Central memory CD8-positive, alpha-beta T cell (primary cell): Measurements from ENCODE around the gene ZNRD2.
"Not testable (repeated sequence)": the region's sequence is repeated elsewhere in the genome, so short reads cannot be mapped to it uniquely, and the experiment has no call there.

Source experiments
- ATAC-seq: fragments of 150-1000 bp; cut with Tn5 transposase; replicated peaks from 2 replicates; pipeline ENCODE4 v1.10.0; 2022; ENCODE audit warnings: mild to moderate bottlenecking, moderate FRiP score, moderate number of reproducible peaks; ENCODE audit not compliant: poor library complexity, severe bottlenecking; ENCODE audit errors: extremely low read depth
- DNase-seq, 2 donors: peaks; one replicate each; pipeline ENCODE4 v3.0.0; 2021; ENCODE audit warnings: low spot score in 2 of 2
- H3K27ac Mint-ChIP-seq: one replicate; pipeline ENCODE4 v1.8.0; 2022; ENCODE audit warnings: low read depth, mild to moderate bottlenecking, moderate library complexity, mixed read lengths
- H3K27me3 Mint-ChIP-seq: one replicate; pipeline ENCODE4 v1.8.0; 2022; ENCODE audit warnings: mixed read lengths
- H3K36me3 Mint-ChIP-seq: one replicate; pipeline ENCODE4 v1.8.0; 2022; ENCODE audit warnings: mild to moderate bottlenecking, moderate library complexity, mixed read lengths; ENCODE audit not compliant: insufficient read depth
- H3K4me1 Mint-ChIP-seq: one replicate; pipeline ENCODE4 v1.8.0; 2022; ENCODE audit warnings: mixed read lengths
- H3K4me3 Mint-ChIP-seq: one replicate; pipeline ENCODE4 v1.8.0; 2022; ENCODE audit warnings: mild to moderate bottlenecking, moderate library complexity, mixed read lengths
- H3K9me3 Mint-ChIP-seq: one replicate; pipeline ENCODE4 v1.8.0; 2022; ENCODE audit warnings: mixed read lengths

ZNRD2 gene

DNA sequence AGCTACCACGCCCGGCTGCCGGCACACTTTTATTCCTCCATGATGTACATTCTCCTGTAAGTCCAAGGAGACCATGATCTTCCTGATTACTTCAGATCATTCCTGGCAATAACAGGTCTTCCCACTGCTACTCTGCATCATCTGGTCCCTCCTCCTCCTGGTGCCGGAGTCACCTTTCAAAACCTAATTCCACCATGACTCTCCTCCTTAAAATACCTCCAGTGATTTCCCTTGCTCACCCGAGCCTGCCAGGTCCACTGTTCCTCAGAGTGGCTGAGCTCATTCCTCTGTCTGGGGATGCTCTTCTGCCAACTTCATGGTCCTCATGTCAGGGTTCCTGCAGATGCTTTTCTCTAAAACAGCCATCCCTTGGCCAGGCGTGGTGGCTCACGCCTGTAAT, 8.3 kb upstream of the ZNRD2 start:
- H3K27me3 Mint-ChIP-seq = no peaks in the 10 kb centered on the region
- H3K4me3 Mint-ChIP-seq = no peak overlapping the region
- DNase-seq = no peak
- ATAC-seq = no peak
- no peaks in the 10 kb centered on the region for H3K9me3 Mint-ChIP-seq
- H3K36me3 Mint-ChIP-seq = peaks cover 8% of the 10 kb centered on the region
- peaks cover 53% of the 10 kb centered on the region for H3K4me1 Mint-ChIP-seq
- H3K27ac Mint-ChIP-seq = no peak overlapping the region

DNA sequence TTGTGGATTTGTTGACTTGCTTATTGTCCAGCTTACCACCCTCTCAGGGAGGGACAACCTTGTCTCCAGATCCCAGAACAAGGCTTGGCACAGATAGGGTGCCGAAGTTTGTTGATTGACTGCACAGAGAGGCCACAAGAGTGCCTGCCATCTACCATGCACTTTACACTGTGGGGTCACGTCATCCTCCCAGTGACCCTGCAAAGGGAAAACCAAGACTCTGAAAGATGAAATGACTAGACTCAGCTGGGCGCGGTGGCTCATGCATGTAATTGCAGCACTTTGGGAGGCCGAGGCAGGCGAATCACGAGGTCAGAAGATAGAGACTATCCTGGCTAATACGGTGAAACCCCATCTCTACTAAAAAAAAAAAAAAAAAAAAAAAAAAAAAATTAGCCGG, 7.5 kb upstream of the ZNRD2 start:
- no peaks in the 10 kb centered on the region for H3K9me3 Mint-ChIP-seq
- no peak for DNase-seq
- no peak overlapping the region for H3K4me3 Mint-ChIP-seq
- peaks cover 6% of the 10 kb centered on the region for H3K36me3 Mint-ChIP-seq
- no peak overlapping the region for H3K27ac Mint-ChIP-seq
- no peaks in the 10 kb centered on the region for H3K27me3 Mint-ChIP-seq
- peaks cover 48% of the 10 kb centered on the region for H3K4me1 Mint-ChIP-seq
- no peak for ATAC-seq

GRCh38 chr11:65563601-65564000, 6.7 kb upstream of the ZNRD2 start:
- no peak for DNase-seq
- Mint-ChIP-seq H3K4me3 (no peak overlapping the region), H3K9me3 (no peaks in the 10 kb centered on the region), H3K27me3 (no peaks in the 10 kb centered on the region), H3K4me1 (peaks cover 55% of the 10 kb centered on the region), H3K36me3 (peaks cover 6% of the 10 kb centered on the region), H3K27ac (no peak overlapping the region)
- no peak for ATAC-seq

DNA sequence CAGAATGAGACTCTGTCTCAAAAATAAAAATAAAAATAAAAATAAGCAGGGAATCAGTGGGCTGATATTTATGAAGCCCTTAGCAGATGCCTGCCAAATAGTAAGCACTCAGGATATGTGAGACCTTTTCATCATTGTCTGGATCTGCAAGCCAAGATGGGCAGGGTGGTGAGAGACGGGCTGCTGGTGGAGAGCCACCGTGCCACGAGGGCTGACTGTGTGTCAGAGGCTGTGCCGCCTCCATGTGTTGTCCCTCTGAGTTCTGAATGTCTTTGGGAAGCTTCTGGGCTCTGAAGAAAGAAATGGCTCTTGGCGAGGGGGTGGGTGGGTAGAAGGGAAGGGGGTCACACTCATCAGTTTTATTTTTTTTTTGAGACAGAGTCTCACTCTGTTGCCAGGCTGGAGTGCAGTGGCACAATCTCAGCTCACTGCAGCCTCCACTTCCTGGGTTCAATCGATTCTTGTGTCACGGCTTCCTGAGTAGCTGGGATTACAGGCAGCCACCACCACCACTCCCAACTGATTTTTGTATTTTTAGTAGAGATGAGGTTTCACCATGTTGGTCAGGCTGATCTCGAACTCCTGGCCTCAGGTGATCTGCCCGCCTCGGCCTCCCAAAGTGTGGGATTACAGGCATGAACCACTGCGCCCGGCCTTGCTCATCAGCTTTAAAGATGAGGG, 5.3 kb upstream of the ZNRD2 start:
- H3K27me3 Mint-ChIP-seq, H3K9me3 Mint-ChIP-seq, DNase-seq, ATAC-seq: not testable (repeated sequence)
- Mint-ChIP-seq H3K36me3 (peaks cover 15% of the 10 kb centered on the region), H3K4me3 (peak overlapping the region; percentile 70), H3K27ac (peak overlapping the region; percentile 91), H3K4me1 (peaks cover 56% of the 10 kb centered on the region)

DNA sequence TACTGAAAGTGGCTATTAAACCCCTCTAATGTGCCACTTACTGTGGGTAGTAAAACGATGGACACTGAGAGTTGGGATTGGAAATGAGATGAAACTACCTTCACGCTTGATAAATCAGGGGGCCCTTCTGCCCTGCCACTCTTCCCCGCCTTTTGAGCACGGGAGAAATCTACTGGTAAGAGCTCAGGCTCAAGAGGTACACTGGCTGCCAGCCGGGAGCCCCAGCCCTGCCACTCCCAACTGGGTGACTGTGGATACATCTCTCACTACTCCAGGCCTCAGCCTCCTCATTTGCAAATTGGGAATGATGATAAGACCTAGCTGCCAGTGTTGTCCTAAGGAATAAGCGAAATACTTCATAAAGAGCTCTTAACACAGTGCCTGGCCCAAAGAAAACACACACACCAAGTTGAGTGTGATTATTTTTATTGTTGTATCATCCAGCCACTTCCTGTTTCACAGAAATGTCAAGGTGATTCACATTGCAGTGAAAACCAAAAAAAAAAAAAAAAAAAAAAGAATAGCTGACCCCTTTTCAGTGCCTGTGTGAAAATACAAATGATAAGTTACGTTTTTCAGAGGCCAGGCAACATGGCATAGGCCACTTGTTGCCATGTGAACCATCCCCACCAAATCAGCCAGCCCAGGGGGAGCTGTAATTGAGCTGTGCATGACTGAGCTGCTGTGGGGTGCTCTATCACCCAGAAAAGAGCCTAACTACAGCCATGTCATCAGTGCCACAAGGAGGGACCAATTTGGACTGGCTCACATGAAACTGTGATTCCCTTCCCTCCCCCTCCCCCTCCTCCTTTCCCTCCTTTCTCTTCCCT, 4.4 kb upstream of the ZNRD2 start:
- ATAC-seq = peak; percentile 12
- H3K4me1 Mint-ChIP-seq = peaks cover 55% of the 10 kb centered on the region
- H3K9me3 Mint-ChIP-seq = no peaks in the 10 kb centered on the region
- H3K4me3 Mint-ChIP-seq = peak overlapping the region; percentile 70
- H3K36me3 Mint-ChIP-seq = peaks cover 20% of the 10 kb centered on the region
- H3K27ac Mint-ChIP-seq = peak overlapping the region; percentile 91
- DNase-seq = peak in 1 of 2 donors; percentile 53
- no peaks in the 10 kb centered on the region for H3K27me3 Mint-ChIP-seq

GRCh38 chr11:65569164-65569972, 909 bp upstream of the ZNRD2 start:
- ATAC-seq (peak; percentile 33), DNase-seq (no peak)
- Mint-ChIP-seq H3K4me3 (peak overlapping the region; percentile 97), H3K27ac (peak overlapping the region; percentile 99), H3K27me3 (no peaks in the 10 kb centered on the region), H3K4me1 (peaks cover 81% of the 10 kb centered on the region), H3K9me3 (no peaks in the 10 kb centered on the region), H3K36me3 (peaks cover 35% of the 10 kb centered on the region)

- Mint-ChIP-seq H3K27ac (peak overlapping the region; percentile 99), H3K9me3 (no peaks in the 10 kb centered on the region), H3K27me3 (no peaks in the 10 kb centered on the region), H3K4me3 (peak overlapping the region; percentile 97), H3K36me3 (peaks cover 39% of the 10 kb centered on the region), H3K4me1 (peaks cover 73% of the 10 kb centered on the region)
- no peak for ATAC-seq
- DNase-seq = no peak
Measured at GRCh38 chr11:65571420-65571819, 1.1 kb downstream of the ZNRD2 start.

DNA sequence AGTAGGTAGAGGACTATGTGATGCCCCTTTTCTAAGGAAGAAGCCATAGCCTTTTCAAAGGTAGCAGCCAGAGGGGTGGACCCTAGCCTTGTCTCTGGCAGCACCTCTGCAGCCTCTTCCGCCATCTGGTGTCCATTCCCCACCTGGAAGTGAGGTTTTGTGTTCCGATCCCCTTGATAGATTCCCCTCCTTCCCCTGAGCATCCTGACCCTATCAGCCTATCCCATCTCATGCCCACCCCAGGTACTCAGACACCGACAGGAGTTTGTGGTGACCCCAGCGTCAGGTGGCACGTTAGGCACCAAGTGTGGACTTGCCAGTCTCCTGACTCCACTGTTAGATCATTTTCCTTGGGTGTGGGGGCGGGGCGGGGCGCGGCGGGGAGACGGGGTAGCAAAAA, 1.7 kb downstream of the ZNRD2 start:
- H3K9me3 Mint-ChIP-seq = no peaks in the 10 kb centered on the region
- H3K4me3 Mint-ChIP-seq = peak overlapping the region; percentile 97
- no peaks in the 10 kb centered on the region for H3K27me3 Mint-ChIP-seq
- DNase-seq (no peak), ATAC-seq (no peak)
- H3K36me3 Mint-ChIP-seq = peaks cover 43% of the 10 kb centered on the region
- H3K4me1 Mint-ChIP-seq = peaks cover 75% of the 10 kb centered on the region
- peak overlapping the region; percentile 99 for H3K27ac Mint-ChIP-seq

- DNase-seq (peak; percentile 77 to 78), ATAC-seq (no peak)
- H3K4me3 Mint-ChIP-seq = peak within 1 kb of the TSS; percentile 97
- peaks cover 43% of the 10 kb centered on the region for H3K36me3 Mint-ChIP-seq
- no peaks in the 10 kb centered on the region for H3K9me3 Mint-ChIP-seq
- H3K27ac Mint-ChIP-seq = peak within 1 kb of the TSS; percentile 99
- no peaks in the 10 kb centered on the region for H3K27me3 Mint-ChIP-seq
- H3K4me1 Mint-ChIP-seq = peaks cover 77% of the 10 kb centered on the region
Measured at GRCh38 chr11:65572356-65573051, 2.2 kb downstream of the ZNRD2 start, which contains the start of gene FAM89B. Gene FAM89B (plus strand): TSS chr11:65572538. CDS start chr11:65572670, 132 bp downstream.

DNA sequence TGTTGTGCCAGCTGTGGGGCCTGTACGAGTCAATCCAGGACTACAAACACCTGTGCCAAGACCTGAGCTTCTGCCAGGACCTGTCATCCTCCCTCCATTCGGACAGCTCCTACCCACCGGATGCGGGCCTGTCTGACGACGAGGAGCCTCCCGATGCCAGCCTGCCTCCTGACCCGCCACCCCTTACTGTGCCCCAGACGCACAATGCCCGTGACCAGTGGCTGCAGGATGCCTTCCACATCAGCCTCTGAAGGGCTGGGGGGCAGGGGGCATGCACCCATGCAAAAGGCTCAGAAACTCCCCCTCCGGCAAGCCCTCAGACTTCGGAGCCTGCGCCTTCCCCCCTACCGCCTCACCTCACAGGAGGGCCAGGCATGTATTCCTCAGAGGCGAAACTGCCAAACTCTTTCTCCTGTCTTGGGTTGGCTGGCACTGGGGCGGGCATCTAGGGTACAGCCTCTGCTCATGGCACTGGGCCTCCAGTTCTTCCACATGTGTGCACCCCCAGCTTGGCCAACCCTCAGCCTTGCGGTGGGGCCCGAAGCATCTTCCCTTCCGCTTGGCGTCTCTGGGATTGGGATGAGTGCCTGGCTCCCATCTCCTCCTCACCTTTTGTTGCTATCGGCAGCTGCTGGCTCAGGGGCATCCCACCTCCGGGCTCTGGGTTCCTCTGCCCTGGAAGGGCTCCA, 3.3 kb downstream of the ZNRD2 start:
- peak overlapping the region; percentile 97 for H3K4me3 Mint-ChIP-seq
- H3K4me1 Mint-ChIP-seq = peaks cover 79% of the 10 kb centered on the region
- ATAC-seq (no peak), DNase-seq (no peak)
- peak overlapping the region; percentile 99 for H3K27ac Mint-ChIP-seq
- H3K9me3 Mint-ChIP-seq = no peaks in the 10 kb centered on the region
- peaks cover 44% of the 10 kb centered on the region for H3K36me3 Mint-ChIP-seq
- H3K27me3 Mint-ChIP-seq = no peaks in the 10 kb centered on the region

DNA sequence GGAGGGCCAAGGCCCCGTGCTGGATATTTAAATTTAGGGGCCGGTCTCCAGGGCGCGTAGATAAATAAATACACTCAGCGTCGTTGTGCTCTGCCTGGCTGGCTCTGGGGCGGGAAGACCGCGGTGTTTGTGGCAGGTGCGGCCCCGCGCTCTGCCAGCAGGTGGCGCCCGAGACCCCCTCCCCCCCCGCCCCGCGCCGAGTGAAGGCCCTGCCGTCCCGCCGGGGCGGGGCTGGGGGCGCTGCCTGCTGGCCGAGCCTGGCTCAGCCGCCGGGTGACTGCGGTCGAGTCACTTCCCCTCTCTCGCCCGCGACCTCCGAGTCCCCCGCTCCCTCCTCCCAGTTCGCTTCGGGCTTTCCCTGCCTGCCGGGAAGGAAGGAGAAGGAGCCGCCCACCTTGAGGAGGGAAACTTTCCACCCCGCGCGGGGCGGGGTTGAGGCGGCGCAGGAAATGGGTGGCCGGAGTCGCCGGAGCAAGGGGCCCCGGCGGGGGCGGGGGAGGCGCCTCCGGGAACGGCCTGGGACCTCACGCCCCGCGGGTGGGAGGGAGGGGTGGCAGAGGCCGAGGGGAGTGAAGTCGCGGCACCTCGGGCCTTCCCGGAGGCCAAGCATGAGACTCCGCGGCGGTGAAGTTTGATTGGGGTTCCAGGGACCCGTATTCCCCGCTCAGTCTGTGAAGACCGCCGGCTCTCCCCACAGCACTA, 4.0 kb downstream of the ZNRD2 start:
- H3K36me3 Mint-ChIP-seq = peaks cover 38% of the 10 kb centered on the region
- H3K4me3 Mint-ChIP-seq = peak overlapping the region; percentile 97
- H3K9me3 Mint-ChIP-seq = no peaks in the 10 kb centered on the region
- H3K27me3 Mint-ChIP-seq = no peaks in the 10 kb centered on the region
- ATAC-seq = peak; percentile 29
- peak overlapping the region; percentile 99 for H3K27ac Mint-ChIP-seq
- DNase-seq = peak; percentile 64 to 78
- H3K4me1 Mint-ChIP-seq = peaks cover 76% of the 10 kb centered on the region
